ENCODE results near the gene LYZ. TPM values are rescaled to one million over a fixed set of nuclear protein-coding genes. Genes with fewer than 3 reads are reported as not detected.

Gene LYZ
- total RNA-seq, 4 donors from 2014 or later: 6.6 to 34.2 (median 16.9) TPM

DNA sequence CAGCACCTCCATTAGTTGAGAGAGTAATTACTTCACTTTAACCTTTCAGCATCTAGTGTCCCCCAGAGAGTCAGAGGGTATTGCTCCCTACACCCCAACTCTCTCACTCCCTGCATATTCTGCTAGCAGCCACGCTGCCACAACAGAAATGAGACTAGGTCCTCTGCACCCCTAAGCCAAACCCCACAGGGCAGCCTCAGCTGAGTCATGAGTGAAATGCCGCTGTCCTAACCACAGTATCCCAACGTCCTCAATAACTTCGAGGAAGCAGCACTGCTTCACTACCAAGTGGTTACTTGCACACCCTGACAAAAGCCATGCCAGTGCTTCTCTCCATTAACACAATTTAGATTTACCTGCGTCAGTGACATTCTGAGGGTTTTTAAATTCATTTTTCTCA is 6.9 kb upstream of the LYZ start:
- TF ChIP-seq, protein P1, sequence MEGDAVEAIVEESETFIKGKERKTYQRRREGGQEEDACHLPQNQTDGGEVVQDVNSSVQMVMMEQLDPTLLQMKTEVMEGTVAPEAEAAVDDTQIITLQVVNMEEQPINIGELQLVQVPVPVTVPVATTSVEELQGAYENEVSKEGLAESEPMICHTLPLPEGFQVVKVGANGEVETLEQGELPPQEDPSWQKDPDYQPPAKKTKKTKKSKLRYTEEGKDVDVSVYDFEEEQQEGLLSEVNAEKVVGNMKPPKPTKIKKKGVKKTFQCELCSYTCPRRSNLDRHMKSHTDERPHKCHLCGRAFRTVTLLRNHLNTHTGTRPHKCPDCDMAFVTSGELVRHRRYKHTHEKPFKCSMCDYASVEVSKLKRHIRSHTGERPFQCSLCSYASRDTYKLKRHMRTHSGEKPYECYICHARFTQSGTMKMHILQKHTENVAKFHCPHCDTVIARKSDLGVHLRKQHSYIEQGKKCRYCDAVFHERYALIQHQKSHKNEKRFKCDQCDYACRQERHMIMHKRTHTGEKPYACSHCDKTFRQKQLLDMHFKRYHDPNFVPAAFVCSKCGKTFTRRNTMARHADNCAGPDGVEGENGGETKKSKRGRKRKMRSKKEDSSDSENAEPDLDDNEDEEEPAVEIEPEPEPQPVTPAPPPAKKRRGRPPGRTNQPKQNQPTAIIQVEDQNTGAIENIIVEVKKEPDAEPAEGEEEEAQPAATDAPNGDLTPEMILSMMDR (IDR thresholded peaks at IDR 0.05): no peak
- no peak for TF ChIP-seq POLR2A (IDR thresholded peaks at IDR 0.05)
- intact Hi-C loops (cut with DNase I): no loop called here
- no peaks in the 10 kb centered on the region for H3K36me3 ChIP-seq
- DNase-seq: no peak
- no peaks in the 10 kb centered on the region for H3K27me3 ChIP-seq
- WGBS, 2 donors: 70 to 81% methylated on average over 5 of the region's 5 CpGs
- no peaks in the 10 kb centered on the region for H3K9me3 ChIP-seq
- no peaks in the 10 kb centered on the region for H3K4me1 ChIP-seq
- H3K4me3 ChIP-seq (replicated peaks in 1 of 3): no peak overlapping the region
- no peak overlapping the region for H3K27ac ChIP-seq

DNA sequence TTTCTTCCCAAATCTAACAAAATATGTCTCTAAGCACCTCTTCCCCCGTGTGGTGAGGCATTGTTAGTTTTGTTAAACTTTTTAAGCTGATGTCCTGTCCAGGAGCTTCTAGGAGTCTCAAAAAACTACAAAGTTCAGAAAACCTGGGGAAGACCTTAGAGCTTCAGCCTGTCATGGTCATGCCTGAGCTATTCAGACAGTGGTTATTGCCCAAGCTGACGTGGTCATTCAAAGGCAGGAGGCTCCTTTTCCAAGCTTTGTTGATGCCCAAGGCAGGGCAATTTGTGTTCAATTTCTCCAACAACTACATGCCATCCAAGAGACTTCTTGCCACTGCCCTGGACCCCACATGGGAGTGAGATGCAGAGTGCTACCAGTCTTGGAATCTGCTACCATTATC is 5.8 kb upstream of the LYZ start:
- Histone ChIP-seq H3K27me3 (no peaks in the 10 kb centered on the region), H3K27ac (no peak overlapping the region), H3K36me3 (no peaks in the 10 kb centered on the region), H3K4me1 (no peaks in the 10 kb centered on the region), H3K9me3 (no peaks in the 10 kb centered on the region), H3K4me3 (replicated peaks in 1 of 3) (no peak overlapping the region)
- DNase-seq: no peak
- no peak for TF ChIP-seq POLR2A (IDR thresholded peaks at IDR 0.05)
- TF ChIP-seq, protein P1 (IDR thresholded peaks at IDR 0.05): no peak
- intact Hi-C loops (cut with DNase I): no loop called here
- WGBS, 2 donors: 67 to 69% methylated on average over 2 of the region's 2 CpGs

DNA sequence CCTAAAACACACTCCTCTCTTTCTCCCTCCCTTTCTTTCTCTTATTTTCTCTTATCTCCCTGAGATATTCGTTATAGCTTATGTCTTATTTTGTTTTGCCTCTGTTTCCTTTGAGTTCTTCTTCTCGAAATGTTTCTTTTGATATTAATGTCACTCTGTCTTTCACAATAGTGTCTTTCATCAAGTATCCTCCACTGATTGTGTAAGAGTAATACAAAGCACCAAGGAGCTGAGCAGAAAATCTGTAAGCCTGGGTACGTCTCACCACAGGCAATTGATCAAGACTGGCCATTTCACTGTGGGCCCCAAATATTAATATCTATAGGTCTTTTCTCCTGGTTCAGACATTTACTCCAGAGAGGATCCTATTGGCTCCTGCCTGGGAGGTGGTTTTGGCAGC is 4.8 kb upstream of the LYZ start:
- TF ChIP-seq, protein P1 (IDR thresholded peaks at IDR 0.05): no peak
- TF ChIP-seq POLR2A (IDR thresholded peaks at IDR 0.05): no peak
- Histone ChIP-seq H3K27ac (no peak overlapping the region), H3K4me3 (replicated peaks in 1 of 3) (no peak overlapping the region), H3K36me3 (no peaks in the 10 kb centered on the region), H3K27me3 (no peaks in the 10 kb centered on the region), H3K9me3 (no peaks in the 10 kb centered on the region), H3K4me1 (no peaks in the 10 kb centered on the region)
- intact Hi-C loops (cut with DNase I): no loop called here
- 80 to 87% methylated on average over 3 of the region's 3 CpGs for WGBS, 2 donors
- no peak for DNase-seq

DNA sequence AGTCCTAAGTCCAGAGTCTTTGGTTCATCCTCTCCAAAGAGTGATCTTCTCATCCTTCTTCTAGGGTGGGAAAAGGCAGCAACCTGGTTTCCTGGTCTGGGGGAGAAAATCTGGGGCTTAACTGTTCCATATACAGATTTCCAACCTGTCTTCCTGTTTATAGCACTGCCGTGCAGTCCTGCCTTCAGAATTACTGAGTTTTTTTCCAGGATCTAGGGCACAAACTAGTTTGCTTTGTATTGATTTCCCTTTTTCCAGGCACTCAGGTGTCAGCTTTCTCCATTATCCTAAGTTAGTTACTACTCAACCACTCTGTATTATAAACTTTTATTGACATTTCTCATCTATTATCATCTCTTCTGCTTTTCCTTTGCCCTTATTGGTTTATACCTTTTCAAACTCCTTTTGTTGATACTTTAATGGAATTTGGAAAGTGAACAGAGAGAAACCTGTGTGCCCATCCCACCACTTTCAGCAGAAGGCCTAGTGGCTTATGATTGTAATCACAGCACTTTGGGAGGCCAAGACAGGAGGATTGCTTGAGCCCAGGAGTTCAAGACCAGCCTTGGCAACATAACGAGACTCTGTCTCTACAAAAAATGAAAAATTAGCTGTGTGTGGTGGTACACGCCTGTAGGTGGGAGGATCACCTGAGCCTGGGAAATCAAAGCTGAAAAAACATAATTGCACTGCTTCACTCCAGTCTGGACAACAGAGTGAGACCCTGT is 4.1 kb upstream of the LYZ start:
- TF ChIP-seq, protein P1 (IDR thresholded peaks at IDR 0.05): no peak
- TF ChIP-seq POLR2A (IDR thresholded peaks at IDR 0.05): no peak
- Histone ChIP-seq H3K27me3 (no peaks in the 10 kb centered on the region), H3K9me3 (no peaks in the 10 kb centered on the region), H3K4me1 (no peaks in the 10 kb centered on the region), H3K4me3 (replicated peaks in 1 of 3) (no peak overlapping the region), H3K36me3 (no peaks in the 10 kb centered on the region), H3K27ac (no peak overlapping the region)
- 48 to 57% methylated on average over 3 of the region's 3 CpGs for WGBS, 2 donors
- intact Hi-C loops (cut with DNase I): no loop called here
- DNase-seq: no peak

DNA sequence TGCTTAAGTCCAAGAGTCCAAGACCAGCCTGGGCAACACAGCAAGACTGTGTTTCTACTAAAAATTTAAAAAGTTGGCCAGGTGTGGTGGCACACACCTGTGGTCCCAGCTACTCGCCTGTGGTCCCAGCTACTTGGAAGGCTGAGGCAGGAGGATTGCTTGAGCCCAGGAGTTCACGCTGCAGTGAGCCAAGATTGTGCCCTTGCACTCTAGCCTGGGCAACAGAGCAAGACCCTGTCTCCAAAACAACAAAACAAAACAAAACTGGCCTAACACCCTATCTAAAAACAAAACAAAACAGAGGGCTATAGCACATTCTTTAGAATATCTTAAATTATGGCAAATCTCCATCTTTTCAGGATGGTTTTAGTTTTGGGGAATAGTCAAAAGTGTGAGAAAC is 3.1 kb upstream of the LYZ start:
- no peaks in the 10 kb centered on the region for H3K36me3 ChIP-seq
- intact Hi-C loops (cut with DNase I): no loop called here
- WGBS, 2 donors: 82 to 90% methylated on average over 2 of the region's 2 CpGs
- H3K27ac ChIP-seq: no peak overlapping the region
- H3K4me1 ChIP-seq: no peaks in the 10 kb centered on the region
- no peaks in the 10 kb centered on the region for H3K9me3 ChIP-seq
- DNase-seq: no peak
- H3K4me3 ChIP-seq (replicated peaks in 1 of 3): no peak overlapping the region
- no peaks in the 10 kb centered on the region for H3K27me3 ChIP-seq
- TF ChIP-seq, protein P1 (IDR thresholded peaks at IDR 0.05): no peak
- TF ChIP-seq POLR2A (IDR thresholded peaks at IDR 0.05): no peak

Data from thyroid gland (tissue), 4 donors.